Measurements from ENCODE around the gene NUMA1. TPM values are rescaled to one million over a fixed set of nuclear protein-coding genes. Genes with fewer than 3 reads are reported as not detected.

Gene NUMA1
- total and polyA plus RNA-seq, 9 of the 15 experiments (the other 6 are each of a cell fraction or from before 2014, with no cell fraction given), result 4.1 to 104 (median 51.2) TPM

GRCh38 chr11:71991494-71991893 is 88.8 kb downstream of the NUMA1 start:
- H3K4me1 ChIP-seq (replicated peaks in 1 of 2; ENCODE audit: control insufficient read depth in 2 of 2, insufficient read depth in 2 of 2, low read length in 2 of 2), result peaks cover 23 to 27% of the 10 kb centered on the region in 2 experiments
- H3K4me2 ChIP-seq (ENCODE audit: insufficient read depth, low read length), result no peak overlapping the region
- H3K9ac ChIP-seq (ENCODE audit: insufficient read depth in 1 of 2, low read depth in 2 of 2, low read length in 2 of 2), result no peak overlapping the region
- no peak overlapping the region for H2AFZ ChIP-seq (ENCODE audit: low read depth, low read length)
- no peak for DNase-seq (ENCODE audit: extremely low read depth in 1 of 4, low spot score in 3 of 4)
- in situ Hi-C loops (cut with MboI) (no loop called here), intact Hi-C loops (cut with micrococcal nuclease) (no loop called here)
- POLR2A ChIA-PET, result no interaction called here
- 80% methylated on average over 3 of the region's 3 CpGs for WGBS (ENCODE audit: insufficient coverage, low coverage, missing lambda C conversion rate)
- TF ChIP-seq ZNF121 (CRISPR knock-in tag; conservative IDR thresholded peaks at IDR 0.05) (no peak), FOXJ2 (tag; IDR thresholded peaks at IDR 0.05) (no peak)
- H4K20me1 ChIP-seq (replicated peaks; ENCODE audit: control insufficient read depth, insufficient read depth, low read length), result peaks cover 10% of the 10 kb centered on the region
- no peak for ATAC-seq
- peaks cover 43% of the 10 kb centered on the region for H3K36me3 ChIP-seq (ENCODE audit: control insufficient read depth, insufficient read depth, low read length)
- no peaks in the 10 kb centered on the region for H3K79me2 ChIP-seq (ENCODE audit: control insufficient read depth, insufficient read depth, low read length)
- no peak for FAIRE-seq
- no peaks in the 10 kb centered on the region for H3K9me3 ChIP-seq (replicated peaks; ENCODE audit: control insufficient read depth, insufficient read depth, low read depth, low read length)
- no peak overlapping the region for H3K4me3 ChIP-seq
- no peaks in the 10 kb centered on the region for H3K27me3 ChIP-seq (ENCODE audit: control insufficient read depth in 2 of 2, insufficient read depth in 2 of 2, low read length in 2 of 2)
- H3K27ac ChIP-seq (ENCODE audit: extremely low read depth, low read depth, low read length), result no peak overlapping the region
- peaks cover 6% of the 10 kb centered on the region for H3K9me1 ChIP-seq (ENCODE audit: control insufficient read depth, insufficient read depth, low read length)
- BruUV-seq (replicated peaks), result no TSS peak
- CTCF ChIA-PET (ENCODE audit: low intra/inter-chr PET ratio), result no interaction called here

- H3K4me3 ChIP-seq, result no peak overlapping the region
- intact Hi-C loops (cut with micrococcal nuclease), result no loop called here
- H3K9me3 ChIP-seq (replicated peaks; ENCODE audit: control insufficient read depth, insufficient read depth, low read depth, low read length), result no peaks in the 10 kb centered on the region
- H3K27me3 ChIP-seq (ENCODE audit: control insufficient read depth in 2 of 2, insufficient read depth in 2 of 2, low read length in 2 of 2), result no peaks in the 10 kb centered on the region
- H3K4me1 ChIP-seq (replicated peaks in 1 of 2; ENCODE audit: control insufficient read depth in 2 of 2, insufficient read depth in 2 of 2, low read length in 2 of 2), result peaks cover 15 to 19% of the 10 kb centered on the region in 2 experiments
- in situ Hi-C loops (cut with MboI), result no loop called here
- no peak for ATAC-seq
- H3K9ac ChIP-seq (ENCODE audit: insufficient read depth in 1 of 2, low read depth in 2 of 2, low read length in 2 of 2), result no peak overlapping the region
- no peak for FAIRE-seq
- H4K20me1 ChIP-seq (replicated peaks; ENCODE audit: control insufficient read depth, insufficient read depth, low read length), result peaks cover 7% of the 10 kb centered on the region
- BruUV-seq (replicated peaks), result no TSS peak
- ChIA-PET CTCF (ENCODE audit: low intra/inter-chr PET ratio) (no interaction called here), POLR2A (interaction anchor here (0.6 to 1.8 kb wide), 2 partner anchors 11 to 138 kb away, joined by 3 to 7 read pairs; no protein-coding TSS in a partner anchor)
- H3K27ac ChIP-seq (ENCODE audit: extremely low read depth, low read depth, low read length), result no peak overlapping the region
- no peaks in the 10 kb centered on the region for H3K79me2 ChIP-seq (ENCODE audit: control insufficient read depth, insufficient read depth, low read length)
- H2AFZ ChIP-seq (ENCODE audit: low read depth, low read length), result no peak overlapping the region
- no peak for DNase-seq (ENCODE audit: extremely low read depth in 1 of 4, low spot score in 3 of 4)
- no peak overlapping the region for H3K4me2 ChIP-seq (ENCODE audit: insufficient read depth, low read length)
- peaks cover 46% of the 10 kb centered on the region for H3K36me3 ChIP-seq (ENCODE audit: control insufficient read depth, insufficient read depth, low read length)
- 49% methylated on average over 3 of the region's 3 CpGs for whole genome bisulfite sequencing (ENCODE audit: insufficient coverage, low coverage, missing lambda C conversion rate)
- peaks cover 6% of the 10 kb centered on the region for H3K9me1 ChIP-seq (ENCODE audit: control insufficient read depth, insufficient read depth, low read length)
- TF ChIP-seq STAT6 (CRISPR knock-in tag; IDR thresholded peaks at IDR 0.05) (no peak), TOE1 (IDR thresholded peaks at IDR 0.05; ENCODE audit: borderline replicate concordance) (no peak), TOE1 (CRISPR knock-in tag; IDR thresholded peaks at IDR 0.05; ENCODE audit: borderline replicate concordance, low read depth) (no peak), PKNOX1 (IDR thresholded peaks at IDR 0.05) (no peak), ESRRA (IDR thresholded peaks at IDR 0.05; ENCODE audit: borderline replicate concordance, low read depth) (no peak), BRCA1 (IDR thresholded peaks at IDR 0.05) (no peak), BRCA1 (CRISPR knock-in tag; IDR thresholded peaks at IDR 0.05) (no peak), HIVEP1 (CRISPR knock-in tag; IDR thresholded peaks at IDR 0.05) (no peak), XRCC4 (IDR thresholded peaks at IDR 0.05; ENCODE audit: extremely low read depth, insufficient read depth, insufficient read length) (no peak)
Observed at GRCh38 chr11:71990701-71991100, 89.6 kb downstream of the NUMA1 start.

All from K562 (cell line).